Measurements from ENCODE around the gene SPIRE2.
A peak's percentile ranks its signal among the peaks of the same experiment; 100 is the strongest.
"Not testable (repeated sequence)": the region's sequence is repeated elsewhere in the genome, so short reads cannot be mapped to it uniquely, and the experiment has no call there.

The SPIRE2 gene

GRCh38 chr16:89869911-89870310 is 41.6 kb downstream of the SPIRE2 start:
- no peak for DNase-seq (ENCODE audit: low read depth)

- DNase-seq (ENCODE audit: low read depth): no peak
These were observed 42.2 kb downstream of the SPIRE2 start for GRCh38 chr16:89870440-89870839.

- DNase-seq (ENCODE audit: low read depth): no peak
These were observed 43.6 kb downstream of the SPIRE2 start for GRCh38 chr16:89871895-89872294.

GRCh38 chr16:89873109-89873971 is 45.1 kb downstream of the SPIRE2 start, which contains the start of gene TCF25:
TSS of gene TCF25 (plus strand) at chr16:89873592. CDS start at chr16:89873668, 76 bp downstream.
- peak; percentile 80 for DNase-seq (ENCODE audit: low read depth)

GRCh38 chr16:89873972-89874689 is 45.9 kb downstream of the SPIRE2 start:
- peak; percentile 95 for DNase-seq (ENCODE audit: low read depth)

GRCh38 chr16:89879123-89879522 is 50.8 kb downstream of the SPIRE2 start:
- not testable (repeated sequence) for DNase-seq (ENCODE audit: low read depth)

- DNase-seq (ENCODE audit: low read depth): no peak
These were observed 52.4 kb downstream of the SPIRE2 start for GRCh38 chr16:89880477-89881367.

GRCh38 chr16:89881368-89881730 is 53.1 kb downstream of the SPIRE2 start:
- no peak for DNase-seq (ENCODE audit: low read depth)

- DNase-seq (ENCODE audit: low read depth): no peak
These were observed 55.2 kb downstream of the SPIRE2 start for GRCh38 chr16:89883346-89884040.

GRCh38 chr16:89884041-89884421 is 55.8 kb downstream of the SPIRE2 start:
- no peak for DNase-seq (ENCODE audit: low read depth)

- no peak for DNase-seq (ENCODE audit: low read depth)
These were observed 59.0 kb downstream of the SPIRE2 start for GRCh38 chr16:89887243-89887642.

GRCh38 chr16:89890200-89890599 is 61.9 kb downstream of the SPIRE2 start:
- DNase-seq (ENCODE audit: low read depth): no peak

- DNase-seq (ENCODE audit: low read depth): no peak
These were observed 62.8 kb downstream of the SPIRE2 start for GRCh38 chr16:89890886-89891657.

- no peak for DNase-seq (ENCODE audit: low read depth)
These were observed 63.9 kb downstream of the SPIRE2 start for GRCh38 chr16:89892055-89892630.

GRCh38 chr16:89892635-89893034 is 64.4 kb downstream of the SPIRE2 start:
- DNase-seq (ENCODE audit: low read depth): no peak

GRCh38 chr16:89893642-89894548 is 65.6 kb downstream of the SPIRE2 start:
- no peak for DNase-seq (ENCODE audit: low read depth)

- DNase-seq (ENCODE audit: low read depth): no peak
These were observed 67.4 kb downstream of the SPIRE2 start for GRCh38 chr16:89895482-89896250.

GRCh38 chr16:89897204-89897603 is 68.9 kb downstream of the SPIRE2 start:
- DNase-seq (ENCODE audit: low read depth): no peak
